NCI-H2171 (cell line): ENCODE results near the gene E4F1.

Experiments
- DNase-seq: peaks from one replicate; lab custom pipeline; 2025; lab: John Stamatoyannopoulos, UW

Gene E4F1

DNA sequence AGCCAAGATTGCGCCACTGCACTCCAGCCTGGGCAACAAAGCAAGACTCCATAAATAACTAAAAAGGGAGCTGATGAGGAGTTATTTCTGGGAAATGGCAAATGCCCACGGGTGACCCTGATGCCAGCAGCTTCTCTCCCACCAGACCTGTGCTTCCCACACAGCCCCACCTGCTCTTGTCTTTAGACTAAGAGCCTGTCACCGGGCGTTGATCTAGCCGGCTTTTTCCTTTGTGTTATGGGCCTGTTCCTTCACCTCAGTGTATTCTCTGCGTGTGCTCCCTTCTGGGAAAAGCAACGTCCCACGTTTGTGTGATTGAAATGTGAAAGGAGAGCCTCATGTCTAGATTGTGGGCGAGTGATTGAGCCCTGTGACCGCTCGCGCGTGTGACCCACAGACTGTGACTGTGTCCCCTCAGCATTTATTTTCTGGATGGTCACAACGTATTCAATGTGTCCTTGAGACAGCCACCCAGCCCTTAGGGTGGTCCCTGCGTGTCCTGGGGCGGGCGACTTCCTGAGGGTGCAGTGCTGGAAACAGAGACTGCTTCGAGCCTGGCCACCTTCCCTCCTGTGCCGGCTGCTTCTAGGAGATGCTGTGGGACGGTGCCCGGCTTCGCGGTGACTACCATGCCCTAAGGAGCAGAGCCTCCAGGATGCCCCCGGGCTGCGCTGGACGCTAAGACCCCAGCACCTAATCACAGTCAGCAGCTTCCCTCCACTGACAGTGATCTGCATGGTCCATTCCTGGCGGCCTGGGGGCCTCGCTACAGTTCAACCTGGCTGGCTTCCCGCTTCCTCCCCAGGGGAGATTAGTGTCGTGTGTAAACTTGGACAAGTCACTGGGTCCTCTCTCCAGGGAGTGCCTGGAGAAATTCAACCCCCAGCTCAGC is 52.3 kb downstream of the E4F1 start:
- DNase-seq = no peak

DNA sequence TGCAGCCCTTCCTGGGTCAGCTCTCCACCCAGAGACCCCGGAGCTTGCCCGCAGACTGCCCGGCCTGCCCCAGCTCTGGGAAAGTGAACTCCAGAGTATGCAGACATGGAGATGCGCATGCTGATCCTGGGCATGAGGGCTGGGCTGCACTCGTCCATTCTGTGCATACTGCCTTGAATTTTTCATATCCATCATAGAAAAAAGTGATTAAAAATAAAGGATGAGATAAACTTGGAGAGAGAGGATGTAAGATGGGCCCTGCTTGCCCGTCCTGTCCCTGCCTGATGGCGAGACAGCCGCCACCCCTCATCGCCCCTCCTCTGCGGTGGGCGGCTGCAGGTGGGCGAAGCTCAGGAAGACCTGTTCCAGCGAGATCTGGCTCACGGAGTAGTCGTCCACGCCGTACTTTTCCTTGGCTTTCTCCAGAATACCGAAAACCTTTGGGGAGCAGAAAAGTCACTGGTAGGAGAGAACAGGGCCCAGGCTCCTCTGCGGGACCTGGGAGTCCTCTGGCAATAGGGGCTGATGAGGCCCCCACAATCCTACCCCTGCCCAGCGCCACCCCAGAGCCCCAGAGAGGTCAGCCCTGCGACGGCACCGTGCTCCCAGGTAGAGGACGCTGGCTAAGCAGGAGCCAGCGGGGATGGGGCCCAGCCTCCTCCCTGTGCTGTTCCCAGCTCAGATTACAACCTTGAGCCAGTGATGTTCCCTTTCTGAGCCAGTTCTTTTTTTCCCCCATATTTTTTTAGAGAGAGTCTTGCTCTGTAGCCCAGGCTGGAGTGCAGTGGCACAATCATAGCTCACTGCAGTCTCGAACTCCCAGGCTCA is 53.2 kb downstream of the E4F1 start:
- no peak for DNase-seq

DNA sequence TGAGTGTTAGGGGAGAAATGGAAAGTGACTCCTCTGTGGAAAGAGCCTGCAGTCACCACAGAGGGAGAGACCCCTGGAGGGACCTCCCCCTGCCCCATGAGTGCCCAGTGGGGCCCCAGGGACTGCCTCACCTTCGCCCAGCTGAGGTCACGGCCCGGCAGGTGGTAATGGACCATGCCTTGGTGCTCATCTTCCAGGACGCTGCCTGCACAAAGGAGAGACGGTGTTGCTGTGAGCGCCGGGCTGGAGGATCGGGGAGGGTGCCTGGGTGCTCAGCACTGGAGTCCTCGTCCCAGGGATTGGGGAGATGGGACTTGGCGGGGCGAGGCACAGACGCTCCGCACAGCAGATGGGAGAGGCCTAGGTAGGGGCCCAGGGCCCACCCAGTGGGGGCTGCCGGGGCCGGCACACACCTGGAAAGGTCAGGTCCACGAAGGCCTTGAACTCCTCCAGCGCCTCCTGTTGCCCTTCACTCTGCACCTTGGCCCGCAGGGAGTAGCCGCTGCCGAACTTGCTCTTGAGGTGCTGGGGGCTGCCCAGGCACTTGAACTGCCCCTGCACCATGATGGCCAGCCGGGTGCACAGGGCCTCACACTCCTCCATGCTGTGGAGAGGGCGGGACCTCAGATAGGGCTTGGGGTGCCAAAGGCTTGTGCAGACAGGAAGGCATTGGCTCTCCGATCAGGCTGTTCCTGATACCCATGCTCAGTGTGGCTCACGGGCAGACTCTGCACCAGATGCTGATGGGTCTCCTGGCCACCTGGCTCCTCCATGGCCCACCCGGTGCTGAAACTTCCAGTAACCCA is 54.3 kb downstream of the E4F1 start:
- DNase-seq = no peak

DNA sequence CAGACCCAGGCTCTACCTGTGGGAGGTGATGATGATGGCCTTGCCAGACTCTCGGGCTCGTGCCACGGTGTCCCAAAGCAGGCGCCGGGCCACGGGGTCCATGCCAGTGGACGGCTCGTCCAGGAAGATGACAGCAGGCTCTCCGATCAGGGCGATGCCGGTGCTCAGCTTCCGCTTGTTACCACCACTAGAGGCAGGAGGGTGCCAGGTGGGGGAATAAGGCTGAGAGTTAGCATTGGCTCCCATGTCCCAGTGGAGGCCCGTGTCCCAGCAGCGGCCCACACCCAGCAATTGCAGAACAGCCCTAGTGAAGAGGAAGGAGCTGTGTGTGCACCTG is 54.8 kb downstream of the E4F1 start:
- no peak for DNase-seq

DNA sequence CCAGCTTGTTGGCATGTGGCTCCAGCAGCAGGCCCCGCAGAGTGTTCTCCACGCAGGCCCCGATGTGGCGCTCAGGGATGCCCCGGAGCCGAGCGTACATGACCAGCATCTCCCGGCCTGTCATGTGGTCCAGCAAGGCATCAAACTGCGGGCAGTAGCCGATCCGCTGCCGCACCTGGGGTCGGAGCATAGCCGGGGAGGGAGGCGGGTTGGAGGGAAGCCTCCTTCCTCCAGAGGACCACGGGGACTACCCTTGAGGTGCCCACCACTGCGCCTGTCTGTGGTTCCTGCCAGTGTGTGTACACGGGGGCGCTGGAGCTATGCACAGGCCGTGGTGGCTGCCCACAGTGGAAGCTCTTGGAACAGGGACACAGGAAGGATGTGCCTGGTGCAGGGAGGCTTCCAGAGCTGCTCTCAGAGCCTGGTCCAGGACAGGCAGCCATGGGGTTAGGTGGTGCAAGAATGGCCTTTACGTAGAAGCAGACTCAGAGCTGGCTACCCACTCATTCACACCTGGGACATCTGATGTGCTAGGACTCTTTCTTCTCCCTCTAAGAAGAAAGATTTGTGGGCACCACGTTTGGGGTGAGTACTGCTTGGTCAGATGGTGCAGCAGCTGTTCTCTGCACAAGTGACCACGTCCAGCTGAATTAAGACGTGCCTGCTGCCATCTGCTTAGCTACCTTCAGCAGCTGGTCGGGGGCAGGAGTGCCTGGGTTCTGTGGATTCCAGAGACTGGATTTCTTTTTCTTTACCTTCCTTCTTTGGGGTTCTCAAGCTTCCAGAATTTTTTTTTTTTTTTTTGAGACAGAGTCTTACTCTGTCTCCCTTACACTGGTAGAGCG is 55.8 kb downstream of the E4F1 start:
- no peak for DNase-seq

DNA sequence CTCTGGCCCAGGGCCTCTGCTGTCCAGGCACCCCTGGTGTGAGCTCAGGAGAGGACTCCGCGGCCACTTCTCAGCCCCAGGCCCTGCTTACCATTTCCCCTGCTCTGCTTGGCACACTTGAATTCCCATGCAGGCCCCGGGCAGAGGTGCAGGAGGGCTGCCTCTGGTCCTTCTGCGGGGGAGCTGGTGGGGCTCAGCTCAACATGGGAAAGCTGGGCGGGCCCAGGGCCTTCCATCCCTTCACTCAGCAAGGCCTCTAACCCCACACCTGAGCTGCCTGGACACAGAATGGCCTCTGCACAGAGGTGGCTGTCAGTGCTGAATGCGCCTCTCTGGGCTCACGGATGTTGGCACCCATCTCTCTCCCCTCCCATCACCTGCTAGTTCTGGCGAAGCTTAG is 57.1 kb downstream of the E4F1 start:
- DNase-seq = no peak

DNA sequence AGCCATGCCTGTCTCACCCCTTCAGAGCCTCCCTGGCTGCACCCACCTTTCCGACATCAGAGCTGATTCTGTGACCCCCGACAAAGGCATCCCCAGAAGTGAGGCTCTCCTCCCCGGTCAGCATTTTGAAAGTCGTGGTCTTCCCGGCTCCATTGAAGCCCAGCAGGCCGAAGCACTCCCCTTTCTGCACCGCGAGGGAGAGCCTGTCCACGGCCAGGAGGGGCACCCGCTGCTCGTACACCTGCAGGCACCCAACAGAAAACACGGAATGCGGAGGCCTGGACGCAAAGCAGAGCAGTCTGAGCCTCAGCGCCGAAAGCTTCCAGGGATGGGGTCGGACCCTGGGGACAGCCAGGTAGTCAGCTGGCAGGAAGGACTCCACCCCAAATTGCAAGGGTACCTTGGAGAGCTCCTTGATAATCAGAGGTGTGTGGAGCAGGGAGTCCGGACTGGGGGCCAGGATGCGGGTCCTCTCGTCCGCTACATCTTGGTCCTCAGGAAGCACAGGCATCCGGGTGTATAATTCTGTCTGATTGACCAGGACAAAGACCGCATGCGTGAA is 57.7 kb downstream of the E4F1 start:
- no peak for DNase-seq

DNA sequence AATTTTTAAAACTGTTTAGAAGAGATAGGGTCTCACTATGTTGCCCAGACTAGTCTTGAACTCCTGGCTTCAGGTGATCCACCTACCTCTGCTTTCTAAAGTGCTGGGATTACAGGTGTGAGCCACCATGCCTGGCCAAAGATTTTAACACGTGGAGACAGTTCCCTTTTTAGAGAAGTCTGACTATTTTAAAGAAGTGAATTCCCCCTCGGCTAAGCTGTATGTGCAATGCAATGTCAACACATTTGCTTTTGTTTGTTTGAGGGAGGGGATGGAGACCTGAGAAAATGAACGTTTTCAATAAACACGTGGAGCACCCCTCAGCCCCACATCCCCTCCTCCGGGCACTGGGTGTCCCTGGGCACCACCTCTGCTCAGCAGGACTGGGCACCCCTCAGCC is 58.9 kb downstream of the E4F1 start:
- no peak for DNase-seq

DNA sequence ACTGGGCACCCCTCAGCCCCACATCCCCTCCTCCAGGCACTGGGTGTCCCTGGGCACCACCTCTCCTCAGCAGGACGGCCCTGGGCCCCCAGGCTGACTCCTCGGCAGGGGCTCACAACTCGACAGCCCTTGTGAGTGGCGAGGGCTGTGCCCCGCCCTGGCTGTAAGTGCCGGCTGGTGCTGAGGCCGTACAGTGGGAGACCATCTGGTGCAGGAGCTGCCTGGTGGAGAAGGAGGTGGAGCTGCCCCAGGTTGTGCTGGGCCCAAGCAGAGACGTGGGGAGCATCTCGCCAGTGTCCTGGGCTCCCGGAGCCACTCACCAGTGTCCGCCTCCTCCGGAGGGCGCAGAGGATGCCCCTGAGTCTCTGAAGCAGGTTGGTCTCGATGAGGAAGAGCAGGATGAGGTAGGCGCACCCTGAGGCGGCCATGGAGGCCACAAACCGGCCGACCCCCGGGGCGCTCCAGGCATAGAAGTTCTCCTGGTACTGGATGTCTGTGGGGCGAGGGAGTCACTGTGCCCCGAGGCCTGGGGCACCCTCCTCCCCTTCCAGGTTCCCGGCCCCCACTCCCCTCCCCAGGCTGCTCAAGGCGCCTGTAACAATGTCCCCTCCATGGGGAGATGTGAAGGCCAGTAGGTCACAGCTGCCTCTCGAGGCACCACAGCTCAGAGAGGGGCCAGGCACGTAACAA is 59.6 kb downstream of the E4F1 start:
- peak; percentile 69 for DNase-seq

DNA sequence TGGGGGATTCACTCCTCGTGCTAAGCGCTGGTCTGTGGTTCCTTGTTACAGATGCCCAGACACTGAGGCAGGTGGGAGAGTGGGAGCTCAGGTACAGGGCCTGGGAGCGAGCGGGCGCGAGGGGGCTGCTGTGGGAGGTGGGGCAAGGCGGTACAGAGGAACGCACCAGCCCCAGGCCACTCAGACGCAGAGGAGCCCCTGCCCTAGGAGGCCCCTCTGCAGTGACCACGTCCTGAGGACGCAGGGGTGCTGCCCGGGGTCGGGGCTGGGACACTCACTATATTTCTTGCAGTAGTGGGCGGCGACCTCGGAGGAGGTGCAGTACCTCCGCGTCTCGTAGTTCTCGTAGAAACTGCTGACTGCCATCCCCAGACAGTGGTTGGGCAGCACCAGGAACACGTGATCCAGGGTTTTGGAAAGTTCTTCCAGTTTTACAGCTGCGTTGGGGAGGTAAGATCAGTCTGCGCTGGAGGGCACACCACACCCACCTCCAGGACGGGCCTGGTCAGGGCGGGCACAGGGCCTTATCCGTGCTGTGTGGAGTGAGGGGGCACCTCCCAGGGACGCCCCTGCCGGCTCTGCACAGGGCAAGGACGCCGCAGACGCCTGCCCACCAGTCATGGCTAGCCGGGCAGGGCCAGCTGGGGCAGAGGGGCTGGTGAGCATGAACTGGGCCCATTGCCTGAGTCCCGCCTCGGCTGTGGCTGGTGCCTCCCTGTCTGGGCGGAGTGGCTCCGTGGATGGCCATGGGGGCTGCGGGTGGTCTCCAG is 60.8 kb downstream of the E4F1 start:
- no peak for DNase-seq

DNA sequence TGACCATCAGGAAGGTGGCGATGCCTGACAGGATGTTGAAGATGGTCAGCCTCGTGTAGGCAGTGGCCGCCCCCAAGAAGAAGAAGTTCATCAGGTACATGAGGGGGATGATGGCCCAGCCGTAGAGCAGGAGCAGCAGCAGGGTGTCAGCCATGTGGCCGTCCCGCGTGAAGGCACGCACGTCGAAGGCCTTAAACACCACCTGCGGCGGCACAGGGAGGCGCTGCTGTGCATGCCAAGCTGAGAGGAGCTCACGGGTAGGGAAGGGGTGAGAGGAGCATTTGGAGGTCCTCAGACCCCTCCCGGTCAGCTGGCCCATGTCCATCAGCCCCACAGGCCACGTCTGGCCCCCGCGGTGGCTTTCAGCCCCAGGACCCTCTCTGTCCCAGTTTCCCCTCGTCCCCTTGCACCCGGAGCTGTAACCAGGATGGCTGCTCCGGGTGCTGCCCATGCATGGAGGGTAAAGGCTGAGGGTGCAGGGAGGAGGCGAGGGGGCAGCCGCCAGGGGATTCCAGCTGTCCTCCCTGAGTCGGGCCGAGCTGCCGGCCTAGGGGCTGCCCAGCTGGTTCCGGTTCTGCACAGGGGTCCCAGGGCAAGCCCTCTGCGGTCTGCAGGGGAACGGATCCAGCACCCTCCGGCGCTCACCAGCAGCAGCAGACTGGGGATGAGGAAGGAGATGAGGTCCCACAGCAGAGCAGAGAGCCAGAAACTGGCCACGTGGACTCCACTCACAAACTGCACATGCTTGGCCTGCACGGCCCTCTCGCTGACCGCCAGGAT is 61.6 kb downstream of the E4F1 start:
- DNase-seq = no peak
